Measurements from ENCODE around the gene TMEFF1.

- TF ChIP-seq POLR2A (IDR thresholded peaks at IDR 0.05; ENCODE audit: low read length) (no peak), GATA1 (IDR thresholded peaks at IDR 0.05; ENCODE audit: low read depth, low read length) (no peak)
Measured at GRCh38 chr9:100605405-100605804, 132.5 kb downstream of the TMEFF1 start.
